Stimulated activated effector memory CD8-positive, alpha-beta T cell treated with anti-CD3 and anti-CD28 coated beads, Interleukin-12 subunit alpha, Interleukin-12 subunit beta, amount 100 ng/mL, for 72 hours (primary cell): ENCODE results near the gene FOXO3B.
"Not testable (repeated sequence)": the region's sequence is repeated elsewhere in the genome, so short reads cannot be mapped to it uniquely, and the experiment has no call there.

Experiments used
- ATAC-seq: fragments of 150-1000 bp; cut with Tn5 transposase; 2 replicates; pipeline ENCODE4 v1.10.0; 2021
- DNase-seq, 2 donors: peaks; one replicate each; pipeline ENCODE4 v3.0.0; 2021 to 2022; ENCODE audit warnings: low spot score in 2 of 2
- H3K27ac Mint-ChIP-seq: one replicate; pipeline ENCODE4 v1.8.0; 2022; ENCODE audit warnings: mild to moderate bottlenecking, mixed read lengths
- H3K36me3 Mint-ChIP-seq: one replicate; pipeline ENCODE4 v1.8.0; 2022; ENCODE audit warnings: mild to moderate bottlenecking, mixed read lengths
- H3K4me1 Mint-ChIP-seq: one replicate; pipeline ENCODE4 v1.8.0; 2022; ENCODE audit warnings: mixed read lengths
- H3K4me3 Mint-ChIP-seq: one replicate; pipeline ENCODE4 v1.8.0; 2022; ENCODE audit warnings: mild to moderate bottlenecking, mixed read lengths
- H3K9me3 Mint-ChIP-seq: one replicate; pipeline ENCODE4 v1.8.0; 2022; ENCODE audit warnings: mixed read lengths

The FOXO3B gene

GRCh38 chr17:18672395-18673227, 9.5 kb downstream of the FOXO3B start:
- H3K4me3 Mint-ChIP-seq, ATAC-seq: not testable (repeated sequence)

DNA sequence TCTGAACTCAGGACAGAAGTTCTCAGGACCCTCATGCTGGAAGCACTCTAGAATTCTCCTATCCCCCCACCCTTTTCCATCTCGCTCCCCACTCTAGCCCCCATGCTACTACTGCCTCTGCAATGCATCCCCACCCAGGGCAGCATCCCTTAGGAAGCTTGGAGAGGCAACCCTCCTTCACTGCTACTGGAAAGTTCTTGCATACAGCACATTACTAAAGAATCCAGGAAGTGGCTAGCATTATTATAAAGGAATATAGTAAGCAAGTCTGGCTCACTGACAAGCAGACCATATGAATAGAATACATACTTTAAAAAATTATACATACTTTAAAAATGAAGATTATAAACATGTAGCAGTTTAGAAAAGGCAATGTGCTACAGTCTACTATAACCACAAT, 13.5 kb downstream of the FOXO3B start:
- not testable (repeated sequence) for H3K4me3 Mint-ChIP-seq, H3K4me1 Mint-ChIP-seq, ATAC-seq, DNase-seq, H3K9me3 Mint-ChIP-seq, H3K27ac Mint-ChIP-seq
- H3K36me3 Mint-ChIP-seq, result peaks cover 27% of the 10 kb centered on the region

More at GRCh38 chr17:18672395-18673227, 9.5 kb downstream of the FOXO3B start:
- not testable (repeated sequence) for H3K4me1 Mint-ChIP-seq, H3K9me3 Mint-ChIP-seq, DNase-seq, H3K27ac Mint-ChIP-seq
- H3K36me3 Mint-ChIP-seq, result peaks cover 36% of the 10 kb centered on the region

DNA sequence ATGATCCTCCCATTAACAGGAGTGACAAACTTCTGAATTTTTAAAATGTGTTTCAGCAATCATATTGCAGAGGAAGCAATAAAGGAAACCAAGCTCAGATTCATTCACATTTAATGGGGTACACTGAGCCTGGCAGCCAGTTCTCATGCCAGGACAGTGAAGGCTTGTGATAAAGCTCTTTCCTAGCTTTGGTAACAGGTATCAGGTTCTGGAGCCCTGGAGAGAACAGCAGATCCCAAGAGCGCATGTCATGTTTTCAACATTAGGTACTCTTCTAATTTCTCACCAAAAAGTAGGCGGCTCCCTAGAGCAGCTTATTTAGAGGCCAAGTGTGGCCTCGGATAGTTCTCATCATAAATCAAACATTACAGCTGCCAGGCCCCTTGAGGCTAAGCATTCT, 14.6 kb downstream of the FOXO3B start:
- H3K4me3 Mint-ChIP-seq, ATAC-seq, H3K4me1 Mint-ChIP-seq, DNase-seq, H3K27ac Mint-ChIP-seq: not testable (repeated sequence)
- Mint-ChIP-seq H3K36me3 (peaks cover 19% of the 10 kb centered on the region), H3K9me3 (peaks cover 14% of the 10 kb centered on the region)

GRCh38 chr17:18666326-18666725, 15.8 kb downstream of the FOXO3B start:
- Mint-ChIP-seq H3K36me3 (peaks cover 19% of the 10 kb centered on the region), H3K9me3 (peaks cover 14% of the 10 kb centered on the region)
- H3K4me3 Mint-ChIP-seq, ATAC-seq, H3K27ac Mint-ChIP-seq, DNase-seq, H3K4me1 Mint-ChIP-seq: not testable (repeated sequence)

GRCh38 chr17:18661924-18662624, 20.0 kb downstream of the FOXO3B start:
- not testable (repeated sequence) for DNase-seq, H3K4me3 Mint-ChIP-seq, H3K27ac Mint-ChIP-seq, H3K36me3 Mint-ChIP-seq, ATAC-seq, H3K4me1 Mint-ChIP-seq
- H3K9me3 Mint-ChIP-seq, result peaks cover 13% of the 10 kb centered on the region

DNA sequence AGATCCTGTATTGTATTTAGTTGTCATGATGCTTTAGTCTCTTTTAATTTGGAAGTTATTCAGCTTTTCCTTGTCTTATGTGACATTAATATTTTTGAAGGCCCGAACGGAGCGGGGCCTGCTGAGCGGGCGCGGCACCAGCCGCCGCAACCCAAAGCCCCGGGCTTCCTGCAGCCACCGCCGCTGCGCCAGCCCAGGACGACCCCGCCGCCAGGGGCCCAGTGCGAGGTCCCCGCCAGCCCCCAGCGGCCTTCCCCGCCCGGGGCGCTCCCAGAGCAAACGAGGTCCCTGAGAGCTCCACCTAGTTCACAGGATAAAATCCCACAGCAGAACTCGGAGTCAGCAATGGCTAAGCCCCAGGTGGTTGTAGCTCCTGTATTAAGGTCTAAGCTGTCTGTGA, 32.0 kb downstream of the FOXO3B start:
- peak; percentile 48 for ATAC-seq
- not testable (repeated sequence) for H3K4me3 Mint-ChIP-seq, DNase-seq, H3K36me3 Mint-ChIP-seq, H3K9me3 Mint-ChIP-seq, H3K27ac Mint-ChIP-seq, H3K4me1 Mint-ChIP-seq

GRCh38 chr17:18644291-18644690, 37.8 kb downstream of the FOXO3B start, which contains the start of gene TBC1D28:
TBC1D28 (minus strand) TSS chr17:18644391; CDS start chr17:18641352, 3,039 bp downstream.
- H3K27ac Mint-ChIP-seq, H3K36me3 Mint-ChIP-seq, H3K9me3 Mint-ChIP-seq, H3K4me1 Mint-ChIP-seq, DNase-seq, H3K4me3 Mint-ChIP-seq, ATAC-seq: not testable (repeated sequence)

DNA sequence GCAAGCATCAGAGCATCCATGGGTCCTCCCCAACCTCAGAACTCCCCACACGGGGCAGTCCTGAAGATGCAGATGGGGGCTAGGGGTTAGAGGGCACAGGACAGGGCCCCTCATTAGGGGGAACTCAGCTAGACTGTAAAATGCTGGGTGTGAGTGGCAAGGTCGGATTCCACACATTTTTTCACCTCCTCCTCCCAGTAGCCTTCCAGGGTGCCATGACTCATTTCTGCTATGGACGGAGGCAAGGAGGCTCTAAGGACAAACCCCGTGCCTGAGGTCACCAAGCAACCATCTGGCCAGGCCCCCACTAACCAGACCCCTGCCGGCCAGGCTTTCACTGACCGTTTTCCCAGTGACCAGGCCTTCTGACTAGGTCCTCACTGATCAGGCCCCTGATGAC, 39.0 kb downstream of the FOXO3B start:
- not testable (repeated sequence) for ATAC-seq

GRCh38 chr17:18638357-18638756, 43.8 kb downstream of the FOXO3B start:
- not testable (repeated sequence) for H3K9me3 Mint-ChIP-seq, H3K27ac Mint-ChIP-seq, ATAC-seq, H3K4me3 Mint-ChIP-seq, H3K36me3 Mint-ChIP-seq, H3K4me1 Mint-ChIP-seq, DNase-seq

More for the DNA sequence above, 39.0 kb downstream of the FOXO3B start:
- not testable (repeated sequence) for H3K36me3 Mint-ChIP-seq, H3K4me1 Mint-ChIP-seq, H3K27ac Mint-ChIP-seq, H3K9me3 Mint-ChIP-seq, H3K4me3 Mint-ChIP-seq, DNase-seq

GRCh38 chr17:18636237-18636636, 45.9 kb downstream of the FOXO3B start:
- not testable (repeated sequence) for ATAC-seq, DNase-seq

DNA sequence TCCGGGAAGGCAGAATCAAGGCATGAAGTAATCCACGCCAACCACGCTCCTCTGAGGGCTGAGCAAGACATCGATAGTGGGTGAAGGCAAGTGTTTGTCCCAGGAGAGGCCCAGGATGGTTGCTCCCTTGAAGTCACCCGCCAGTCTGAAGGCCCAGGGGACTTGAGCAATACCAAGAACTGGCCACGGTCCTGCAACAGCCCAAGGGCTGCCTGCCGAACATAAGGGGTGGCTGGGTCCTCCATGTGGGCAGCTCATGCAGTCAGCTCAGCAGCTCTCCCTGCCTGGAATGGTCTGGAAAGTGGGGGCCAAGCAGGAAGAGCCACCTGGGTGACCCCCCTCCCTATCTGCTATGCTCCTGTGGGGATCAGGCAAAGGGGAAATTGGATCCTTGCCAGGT, 46.3 kb downstream of the FOXO3B start:
- not testable (repeated sequence) for H3K36me3 Mint-ChIP-seq, H3K4me3 Mint-ChIP-seq, ATAC-seq, H3K27ac Mint-ChIP-seq, DNase-seq, H3K4me1 Mint-ChIP-seq, H3K9me3 Mint-ChIP-seq

More at GRCh38 chr17:18636237-18636636, 45.9 kb downstream of the FOXO3B start:
- H3K27ac Mint-ChIP-seq, H3K4me1 Mint-ChIP-seq, H3K4me3 Mint-ChIP-seq, H3K36me3 Mint-ChIP-seq, H3K9me3 Mint-ChIP-seq: not testable (repeated sequence)

DNA sequence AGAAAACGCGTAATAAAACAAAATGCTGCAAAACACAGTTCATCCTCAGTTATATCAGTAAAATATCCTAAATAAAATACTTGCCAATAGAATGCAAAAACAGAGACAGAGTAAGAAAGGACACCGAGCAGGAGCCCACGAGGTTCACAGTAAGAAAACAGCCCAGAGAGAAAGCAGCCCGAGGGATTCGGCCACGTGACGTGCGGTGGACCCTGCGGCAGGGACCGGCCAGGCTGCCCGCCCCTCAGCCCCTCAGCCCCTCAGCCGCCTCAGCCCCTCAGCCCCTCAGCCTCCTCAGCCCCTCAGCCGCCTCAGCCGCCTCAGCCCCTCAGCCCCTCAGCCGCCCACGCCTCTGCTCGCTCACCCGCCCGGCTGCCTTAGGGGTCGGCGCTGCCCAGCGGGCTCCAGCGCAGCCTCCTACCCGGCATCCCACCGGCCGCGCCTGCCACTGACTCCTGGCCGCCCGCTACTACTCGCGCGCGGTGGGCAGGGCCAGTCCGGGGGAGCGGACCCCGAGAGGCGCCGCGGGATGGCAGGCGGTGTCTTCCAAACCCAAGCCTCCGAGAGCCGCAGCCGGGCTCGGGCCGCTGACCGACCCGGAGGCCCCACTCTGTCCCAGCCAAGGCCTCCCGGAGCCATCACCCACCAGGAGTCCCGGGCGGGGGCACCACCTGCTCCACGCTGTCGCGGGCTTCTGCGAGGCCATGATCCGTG, 47.4 kb downstream of the FOXO3B start:
- DNase-seq, H3K36me3 Mint-ChIP-seq, H3K9me3 Mint-ChIP-seq, H3K4me1 Mint-ChIP-seq, H3K27ac Mint-ChIP-seq: not testable (repeated sequence)
- H3K4me3 Mint-ChIP-seq, result peak overlapping the region; percentile 3
- peak; percentile 48 for ATAC-seq
